SK-N-SH treated with all-trans-retinoic acid at 6 μM for 48 hours (cell line): ENCODE results near the gene RBM19.

ENCODE experiments used
- ATAC-seq: fragments of 200-7000 bp; cut with Tn5 transposase; 3 replicates; pipeline ENCODE4 v1.9.1; 2020; ENCODE audit warnings: mild to moderate bottlenecking, moderate library complexity
- ARNTL ChIP-seq: fragments of 450-650 bp; formaldehyde crosslinking; IDR thresholded peaks from 2 replicates; pipeline ENCODE4 v1.5.0; 2020; ENCODE audit warnings: low read depth, mild to moderate bottlenecking, moderate library complexity, borderline replicate concordance
- BACH2 ChIP-seq: fragments of 250-450 bp; sonication (Bioruptor Pico); IDR thresholded peaks from 2 replicates; pipeline ENCODE4 v1.9.0; 2021; ENCODE audit warnings: mild to moderate bottlenecking, borderline replicate concordance
- CREB5 ChIP-seq: fragments of 250-450 bp; sonication (Bioruptor Pico); IDR thresholded peaks from 2 replicates; pipeline ENCODE4 v1.5.1; 2020; ENCODE audit warnings: low read depth, mild to moderate bottlenecking, moderate library complexity
- CSDC2 ChIP-seq: fragments of 250-450 bp; sonication (Bioruptor Pico); IDR thresholded peaks from 2 replicates; pipeline ENCODE4 v1.5.0; 2020; ENCODE audit warnings: mild to moderate bottlenecking, moderate library complexity
- GLIS3 ChIP-seq: fragments of 250-450 bp; sonication (Bioruptor Pico); IDR thresholded peaks from 2 replicates; pipeline ENCODE4 v1.5.0; 2020; ENCODE audit warnings: mild to moderate bottlenecking, moderate library complexity
- ISL1 ChIP-seq: fragments of 250-450 bp; sonication (Bioruptor Pico); IDR thresholded peaks from 2 replicates; pipeline ENCODE4 v2.1.2; 2022; ENCODE audit warnings: mild to moderate bottlenecking, moderate library complexity
- OSR1 ChIP-seq: fragments of 250-450 bp; sonication (Bioruptor Pico); IDR thresholded peaks from 2 replicates; pipeline ENCODE4 v1.8.0; 2022; ENCODE audit warnings: moderate library complexity, mild to moderate bottlenecking, inconsistent platforms
- POU6F1 ChIP-seq: fragments of 250-450 bp; sonication (Bioruptor Pico); IDR thresholded peaks from 2 replicates; pipeline ENCODE4 v1.8.0; 2021; ENCODE audit warnings: low read depth, mild to moderate bottlenecking, moderate library complexity, borderline replicate concordance
- RARB ChIP-seq: fragments of 250-450 bp; sonication (Bioruptor Pico); IDR thresholded peaks from 2 replicates; pipeline ENCODE4 v1.8.0; 2021; ENCODE audit warnings: mild to moderate bottlenecking, moderate library complexity
- SNAI2 ChIP-seq: fragments of 250-450 bp; sonication (Bioruptor Pico); IDR thresholded peaks from 2 replicates; pipeline ENCODE4 v1.5.0; 2020; ENCODE audit warnings: mild to moderate bottlenecking, moderate library complexity
- TCF4 ChIP-seq: fragments of 250-450 bp; sonication (Bioruptor Pico); IDR thresholded peaks from 2 replicates; pipeline ENCODE4 v1.8.0; 2021; ENCODE audit warnings: mild to moderate bottlenecking, moderate library complexity, borderline replicate concordance
- TOX ChIP-seq: fragments of 250-450 bp; sonication (Bioruptor Pico); IDR thresholded peaks from 2 replicates; pipeline ENCODE4 v1.8.0; 2021; ENCODE audit warnings: mild to moderate bottlenecking, moderate library complexity, borderline replicate concordance
- ZC3H10 ChIP-seq: fragments of 250-450 bp; sonication (Bioruptor Pico); IDR thresholded peaks from 2 replicates; pipeline ENCODE4 v1.5.1; 2021; ENCODE audit warnings: mild to moderate bottlenecking, moderate library complexity
- ZFP3 ChIP-seq: fragments of 250-450 bp; sonication (Bioruptor Pico); IDR thresholded peaks from 2 replicates; pipeline ENCODE4 v1.5.0; 2020; ENCODE audit warnings: mild to moderate bottlenecking, moderate library complexity
- ZFP30 ChIP-seq: fragments of 450-650 bp; formaldehyde crosslinking; IDR thresholded peaks from 2 replicates; pipeline ENCODE4 v1.5.0; 2022; ENCODE audit warnings: mild to moderate bottlenecking, moderate library complexity
- ZNF70 ChIP-seq: fragments of 450-650 bp; formaldehyde crosslinking; IDR thresholded peaks from 2 replicates; pipeline ENCODE4 v1.5.0; 2020; ENCODE audit warnings: mild to moderate bottlenecking, moderate library complexity
- ZNF8 ChIP-seq: fragments of 450-650 bp; formaldehyde crosslinking; IDR thresholded peaks from 2 replicates; pipeline ENCODE4 v1.5.0; 2020; ENCODE audit warnings: mild to moderate bottlenecking, moderate library complexity
- TF ChIP-seq, protein P1 (sequence below): fragments of 250-450 bp; sonication (Bioruptor Pico); IDR thresholded peaks from 2 replicates; pipeline ENCODE4 v1.8.0; 2020; ENCODE audit warnings: mild to moderate bottlenecking, moderate library complexity, borderline replicate concordance
- TF ChIP-seq, protein P2 (sequence below): fragments of 250-450 bp; sonication (Bioruptor Pico); IDR thresholded peaks from 2 replicates; pipeline ENCODE4 v1.5.1; 2021; ENCODE audit warnings: mild to moderate bottlenecking, moderate library complexity
- TF ChIP-seq, protein P3 (sequence below): fragments of 250-450 bp; sonication (Bioruptor Pico); IDR thresholded peaks from 2 replicates; pipeline ENCODE4 v1.5.0; 2020; ENCODE audit warnings: mild to moderate bottlenecking, moderate library complexity

The RBM19 gene

GRCh38 chr12:113860059-113860820 lies 105.9 kb downstream of the RBM19 start:
- no peak for TF ChIP-seq BACH2 (CRISPR knock-in tag)
- TF ChIP-seq ZFP30 (CRISPR knock-in tag): no peak
- no peak for TF ChIP-seq CSDC2 (CRISPR knock-in tag)
- no peak for TF ChIP-seq ZFP3
- TF ChIP-seq SNAI2 (CRISPR knock-in tag): no peak
- no peak for TF ChIP-seq TCF4 (CRISPR knock-in tag)
- TF ChIP-seq OSR1 (CRISPR knock-in tag): no peak
- TF ChIP-seq, protein P1, sequence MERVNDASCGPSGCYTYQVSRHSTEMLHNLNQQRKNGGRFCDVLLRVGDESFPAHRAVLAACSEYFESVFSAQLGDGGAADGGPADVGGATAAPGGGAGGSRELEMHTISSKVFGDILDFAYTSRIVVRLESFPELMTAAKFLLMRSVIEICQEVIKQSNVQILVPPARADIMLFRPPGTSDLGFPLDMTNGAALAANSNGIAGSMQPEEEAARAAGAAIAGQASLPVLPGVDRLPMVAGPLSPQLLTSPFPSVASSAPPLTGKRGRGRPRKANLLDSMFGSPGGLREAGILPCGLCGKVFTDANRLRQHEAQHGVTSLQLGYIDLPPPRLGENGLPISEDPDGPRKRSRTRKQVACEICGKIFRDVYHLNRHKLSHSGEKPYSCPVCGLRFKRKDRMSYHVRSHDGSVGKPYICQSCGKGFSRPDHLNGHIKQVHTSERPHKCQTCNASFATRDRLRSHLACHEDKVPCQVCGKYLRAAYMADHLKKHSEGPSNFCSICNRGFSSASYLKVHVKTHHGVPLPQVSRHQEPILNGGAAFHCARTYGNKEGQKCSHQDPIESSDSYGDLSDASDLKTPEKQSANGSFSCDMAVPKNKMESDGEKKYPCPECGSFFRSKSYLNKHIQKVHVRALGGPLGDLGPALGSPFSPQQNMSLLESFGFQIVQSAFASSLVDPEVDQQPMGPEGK (CRISPR knock-in tag): no peak
- TF ChIP-seq ZC3H10 (CRISPR knock-in tag): no peak
- no peak for TF ChIP-seq ZNF70 (CRISPR knock-in tag)
- TF ChIP-seq RARB (CRISPR knock-in tag): no peak
- no peak for TF ChIP-seq ZNF8
- TF ChIP-seq, protein P2, sequence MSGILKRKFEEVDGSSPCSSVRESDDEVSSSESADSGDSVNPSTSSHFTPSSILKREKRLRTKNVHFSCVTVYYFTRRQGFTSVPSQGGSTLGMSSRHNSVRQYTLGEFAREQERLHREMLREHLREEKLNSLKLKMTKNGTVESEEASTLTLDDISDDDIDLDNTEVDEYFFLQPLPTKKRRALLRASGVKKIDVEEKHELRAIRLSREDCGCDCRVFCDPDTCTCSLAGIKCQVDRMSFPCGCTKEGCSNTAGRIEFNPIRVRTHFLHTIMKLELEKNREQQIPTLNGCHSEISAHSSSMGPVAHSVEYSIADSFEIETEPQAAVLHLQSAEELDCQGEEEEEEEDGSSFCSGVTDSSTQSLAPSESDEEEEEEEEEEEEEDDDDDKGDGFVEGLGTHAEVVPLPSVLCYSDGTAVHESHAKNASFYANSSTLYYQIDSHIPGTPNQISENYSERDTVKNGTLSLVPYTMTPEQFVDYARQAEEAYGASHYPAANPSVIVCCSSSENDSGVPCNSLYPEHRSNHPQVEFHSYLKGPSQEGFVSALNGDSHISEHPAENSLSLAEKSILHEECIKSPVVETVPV (CRISPR knock-in tag): no peak
- no peak for ATAC-seq

DNA sequence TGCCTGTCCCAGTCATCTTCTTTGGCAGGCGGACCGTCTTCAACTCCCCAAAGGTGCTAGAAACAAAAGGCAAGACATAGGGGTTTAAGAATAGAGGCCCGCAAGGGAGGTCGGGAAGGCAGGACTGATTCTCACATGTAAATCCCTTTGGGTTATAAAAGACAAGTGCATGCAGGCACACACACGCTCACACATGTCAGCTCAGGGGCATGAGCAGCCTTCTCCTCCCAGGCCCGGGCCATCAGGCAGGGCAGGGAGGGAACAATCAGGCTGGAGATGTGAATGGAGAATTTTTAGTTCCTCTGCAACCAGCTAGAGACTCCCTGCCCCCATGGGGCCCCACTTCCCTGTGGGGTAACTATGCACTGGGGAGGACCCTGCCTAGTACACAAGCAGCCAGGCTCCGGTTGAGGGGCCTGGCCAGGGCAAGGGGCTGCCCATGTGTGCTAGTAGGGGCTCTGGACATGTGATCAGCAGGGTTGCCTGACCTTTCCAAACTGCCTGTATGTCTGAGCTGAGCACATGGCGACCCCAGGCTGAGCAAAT lies 107.2 kb downstream of the RBM19 start:
- ATAC-seq: no peak
- TF ChIP-seq GLIS3 (CRISPR knock-in tag): no peak
- TF ChIP-seq, protein P1 (CRISPR knock-in tag): no peak
- no peak for TF ChIP-seq ZFP30 (CRISPR knock-in tag)
- TF ChIP-seq SNAI2 (CRISPR knock-in tag): no peak
- no peak for TF ChIP-seq CREB5 (CRISPR knock-in tag)
- TF ChIP-seq, all 23 proteins: peak for 0

DNA sequence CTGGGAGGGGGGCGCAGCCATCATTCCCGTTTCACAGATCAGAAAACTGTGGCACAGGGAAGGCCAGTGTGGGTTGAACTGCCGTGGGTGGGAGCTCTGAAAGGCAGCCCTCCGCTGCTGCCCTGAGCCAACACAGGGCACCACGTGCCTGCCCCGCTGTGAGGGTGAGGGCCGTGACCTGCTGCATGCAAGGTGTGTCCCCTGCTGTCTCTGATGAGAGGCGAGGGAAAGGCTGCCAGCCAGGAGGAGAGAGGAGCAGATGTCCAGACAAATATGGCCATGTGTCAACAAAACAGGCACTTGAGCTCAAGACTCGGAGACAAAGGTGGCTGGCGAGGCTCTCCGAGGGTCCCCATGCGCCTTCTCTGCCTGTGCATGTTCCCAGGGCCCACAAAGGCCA lies 108.8 kb downstream of the RBM19 start:
- no peak for ATAC-seq
- TF ChIP-seq POU6F1 (CRISPR knock-in tag) (no peak), OSR1 (CRISPR knock-in tag) (no peak), CSDC2 (CRISPR knock-in tag) (no peak), RARB (CRISPR knock-in tag) (no peak), ARNTL (CRISPR knock-in tag) (no peak), CREB5 (CRISPR knock-in tag) (no peak), TOX (CRISPR knock-in tag) (no peak), ISL1 (no peak), ZNF8 (no peak), BACH2 (CRISPR knock-in tag) (no peak)
- TF ChIP-seq, protein P3, sequence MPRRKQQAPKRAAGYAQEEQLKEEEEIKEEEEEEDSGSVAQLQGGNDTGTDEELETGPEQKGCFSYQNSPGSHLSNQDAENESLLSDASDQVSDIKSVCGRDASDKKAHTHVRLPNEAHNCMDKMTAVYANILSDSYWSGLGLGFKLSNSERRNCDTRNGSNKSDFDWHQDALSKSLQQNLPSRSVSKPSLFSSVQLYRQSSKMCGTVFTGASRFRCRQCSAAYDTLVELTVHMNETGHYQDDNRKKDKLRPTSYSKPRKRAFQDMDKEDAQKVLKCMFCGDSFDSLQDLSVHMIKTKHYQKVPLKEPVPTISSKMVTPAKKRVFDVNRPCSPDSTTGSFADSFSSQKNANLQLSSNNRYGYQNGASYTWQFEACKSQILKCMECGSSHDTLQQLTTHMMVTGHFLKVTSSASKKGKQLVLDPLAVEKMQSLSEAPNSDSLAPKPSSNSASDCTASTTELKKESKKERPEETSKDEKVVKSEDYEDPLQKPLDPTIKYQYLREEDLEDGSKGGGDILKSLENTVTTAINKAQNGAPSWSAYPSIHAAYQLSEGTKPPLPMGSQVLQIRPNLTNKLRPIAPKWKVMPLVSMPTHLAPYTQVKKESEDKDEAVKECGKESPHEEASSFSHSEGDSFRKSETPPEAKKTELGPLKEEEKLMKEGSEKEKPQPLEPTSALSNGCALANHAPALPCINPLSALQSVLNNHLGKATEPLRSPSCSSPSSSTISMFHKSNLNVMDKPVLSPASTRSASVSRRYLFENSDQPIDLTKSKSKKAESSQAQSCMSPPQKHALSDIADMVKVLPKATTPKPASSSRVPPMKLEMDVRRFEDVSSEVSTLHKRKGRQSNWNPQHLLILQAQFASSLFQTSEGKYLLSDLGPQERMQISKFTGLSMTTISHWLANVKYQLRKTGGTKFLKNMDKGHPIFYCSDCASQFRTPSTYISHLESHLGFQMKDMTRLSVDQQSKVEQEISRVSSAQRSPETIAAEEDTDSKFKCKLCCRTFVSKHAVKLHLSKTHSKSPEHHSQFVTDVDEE (CRISPR knock-in tag): no peak
